Suppressor macrophage treated with lipopolysaccharide for 4 hours (primary cell): ENCODE measurements around the gene DTNB.
"Not testable (repeated sequence)": the region's sequence is repeated elsewhere in the genome, so short reads cannot be mapped to it uniquely, and the experiment has no call there.

ENCODE experiments used
- DNase-seq: peaks from one replicate; pipeline ENCODE4 v3.0.0-alpha.2; 2020

The DTNB gene

GRCh38 chr2:25446122-25446521 lies 227.3 kb downstream of the DTNB start:
- DNase-seq, result no peak

- DNase-seq, result no peak
Measured at GRCh38 chr2:25445464-25445863, 227.9 kb downstream of the DTNB start.

- DNase-seq, result no peak
Measured at GRCh38 chr2:25444608-25445270, 228.6 kb downstream of the DTNB start.

GRCh38 chr2:25443766-25444165 lies 229.6 kb downstream of the DTNB start:
- DNase-seq, result no peak

GRCh38 chr2:25441353-25441752 lies 232.0 kb downstream of the DTNB start:
- DNase-seq, result no peak

- no peak for DNase-seq
Measured at GRCh38 chr2:25438793-25439192, 234.6 kb downstream of the DTNB start.

GRCh38 chr2:25437881-25438662 lies 235.3 kb downstream of the DTNB start:
- no peak for DNase-seq

GRCh38 chr2:25435421-25435820 lies 238.0 kb downstream of the DTNB start:
- DNase-seq, result no peak

GRCh38 chr2:25431604-25432003 lies 241.8 kb downstream of the DTNB start:
- DNase-seq, result no peak

GRCh38 chr2:25430556-25430955 lies 242.8 kb downstream of the DTNB start:
- DNase-seq, result no peak

- DNase-seq, result no peak
Measured at GRCh38 chr2:25426326-25426725, 247.1 kb downstream of the DTNB start.

GRCh38 chr2:25424426-25425028 lies 248.8 kb downstream of the DTNB start:
- DNase-seq, result no peak

GRCh38 chr2:25421820-25422411 lies 251.5 kb downstream of the DTNB start:
- DNase-seq, result no peak

- DNase-seq, result no peak
Measured at GRCh38 chr2:25421289-25421688, 252.1 kb downstream of the DTNB start.

- DNase-seq, result peak; percentile 85
Measured at GRCh38 chr2:25420820-25421237, 252.5 kb downstream of the DTNB start.

GRCh38 chr2:25419678-25420242 lies 253.6 kb downstream of the DTNB start:
- DNase-seq, result peak; percentile 40

- no peak for DNase-seq
Measured at GRCh38 chr2:25418944-25419677, 254.3 kb downstream of the DTNB start.

- no peak for DNase-seq
Measured at GRCh38 chr2:25417715-25418369, 255.5 kb downstream of the DTNB start.

- DNase-seq, result no peak
Measured at GRCh38 chr2:25416674-25417073, 256.7 kb downstream of the DTNB start.

- no peak for DNase-seq
Measured at GRCh38 chr2:25414781-25415180, 258.6 kb downstream of the DTNB start.

GRCh38 chr2:25413409-25413808 lies 260.0 kb downstream of the DTNB start:
- DNase-seq, result not testable (repeated sequence)

- DNase-seq, result no peak
Measured at GRCh38 chr2:25411753-25412152, 261.6 kb downstream of the DTNB start.
